ENCODE results near the gene NOL9. TPM values are rescaled to one million over a fixed set of nuclear protein-coding genes. Genes with fewer than 3 reads are reported as not detected.

Gene NOL9
- polyA plus RNA-seq, 6 donors from 2014 or later: 4.1 to 22.3 (median 18.4) TPM

DNA sequence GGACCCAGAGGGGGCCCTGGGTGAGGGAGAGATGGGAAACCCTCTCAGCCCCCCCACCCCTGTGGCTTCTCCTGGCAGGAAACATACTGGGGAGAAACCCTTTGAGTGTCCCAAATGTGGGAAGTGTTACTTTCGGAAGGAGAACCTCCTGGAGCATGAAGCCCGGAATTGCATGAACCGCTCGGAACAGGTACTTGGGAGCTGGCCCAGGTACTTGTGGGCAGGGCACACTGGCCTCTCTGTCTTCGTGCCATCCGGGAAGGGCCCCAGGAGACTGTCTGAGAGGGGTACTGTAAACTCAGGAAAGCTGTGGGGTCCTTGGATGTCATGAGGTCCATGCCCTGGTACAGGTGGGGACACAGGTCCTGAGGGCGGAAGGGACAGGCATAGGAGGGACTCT, 31.5 kb upstream of the NOL9 start:
- no peak overlapping the region for H3K27ac Mint-ChIP-seq

DNA sequence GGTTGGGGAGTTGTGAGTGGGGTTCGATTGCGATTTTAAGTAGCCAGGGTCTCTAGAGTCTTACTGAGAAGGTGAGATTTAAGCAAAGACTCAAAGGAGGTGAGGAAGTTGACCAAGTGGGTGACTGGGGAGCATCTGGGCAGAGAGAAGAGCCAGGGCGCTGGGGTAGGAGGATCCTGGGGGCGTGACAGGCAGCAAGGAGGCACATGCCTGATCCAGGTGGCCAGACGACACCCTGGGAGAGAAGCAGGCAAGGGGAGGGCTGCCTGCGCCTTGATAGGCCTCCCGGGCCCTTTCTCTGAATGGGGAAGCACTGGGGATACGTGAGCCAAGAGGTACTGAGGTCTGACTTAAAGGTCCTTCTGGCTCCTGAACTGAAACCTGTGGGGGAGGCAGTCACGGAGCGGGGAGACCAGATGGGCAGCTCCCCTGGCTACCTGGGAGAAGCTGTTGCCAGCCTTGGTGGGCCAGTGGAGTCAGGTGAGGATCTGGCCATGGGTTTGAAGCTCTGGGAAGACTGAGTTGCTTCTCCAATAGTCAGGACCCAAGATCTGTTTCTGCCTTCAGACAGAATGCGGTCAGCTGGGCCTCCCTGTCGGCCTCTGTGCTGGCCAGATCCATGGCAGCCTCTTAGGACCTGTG, 30.9 kb upstream of the NOL9 start:
- H3K36me3 Mint-ChIP-seq: no peaks in the 10 kb centered on the region
- ATAC-seq (ENCODE audit: low read depth in 2 of 2): no peak
- DNase-seq: no peak
- no peaks in the 10 kb centered on the region for H3K27me3 Mint-ChIP-seq
- H3K4me3 Mint-ChIP-seq: no peak overlapping the region
- H3K9me3 Mint-ChIP-seq: no peaks in the 10 kb centered on the region
- peak overlapping the region in 2 of 6 donors; percentile 24 to 76 for H3K27ac Mint-ChIP-seq
- peaks cover 27 to 42% (median 35%) of the 10 kb centered on the region in 3 donors for H3K4me1 Mint-ChIP-seq

More for the DNA sequence above, 31.5 kb upstream of the NOL9 start:
- Mint-ChIP-seq H3K4me3 (peak overlapping the region in 1 of 8 donors; percentile 22), H3K36me3 (no peaks in the 10 kb centered on the region), H3K9me3 (no peaks in the 10 kb centered on the region), H3K4me1 (peaks cover 22 to 36% (median 33%) of the 10 kb centered on the region in 3 donors), H3K27me3 (no peaks in the 10 kb centered on the region)
- DNase-seq (no peak), ATAC-seq (ENCODE audit: low read depth in 2 of 2) (no peak)

DNA sequence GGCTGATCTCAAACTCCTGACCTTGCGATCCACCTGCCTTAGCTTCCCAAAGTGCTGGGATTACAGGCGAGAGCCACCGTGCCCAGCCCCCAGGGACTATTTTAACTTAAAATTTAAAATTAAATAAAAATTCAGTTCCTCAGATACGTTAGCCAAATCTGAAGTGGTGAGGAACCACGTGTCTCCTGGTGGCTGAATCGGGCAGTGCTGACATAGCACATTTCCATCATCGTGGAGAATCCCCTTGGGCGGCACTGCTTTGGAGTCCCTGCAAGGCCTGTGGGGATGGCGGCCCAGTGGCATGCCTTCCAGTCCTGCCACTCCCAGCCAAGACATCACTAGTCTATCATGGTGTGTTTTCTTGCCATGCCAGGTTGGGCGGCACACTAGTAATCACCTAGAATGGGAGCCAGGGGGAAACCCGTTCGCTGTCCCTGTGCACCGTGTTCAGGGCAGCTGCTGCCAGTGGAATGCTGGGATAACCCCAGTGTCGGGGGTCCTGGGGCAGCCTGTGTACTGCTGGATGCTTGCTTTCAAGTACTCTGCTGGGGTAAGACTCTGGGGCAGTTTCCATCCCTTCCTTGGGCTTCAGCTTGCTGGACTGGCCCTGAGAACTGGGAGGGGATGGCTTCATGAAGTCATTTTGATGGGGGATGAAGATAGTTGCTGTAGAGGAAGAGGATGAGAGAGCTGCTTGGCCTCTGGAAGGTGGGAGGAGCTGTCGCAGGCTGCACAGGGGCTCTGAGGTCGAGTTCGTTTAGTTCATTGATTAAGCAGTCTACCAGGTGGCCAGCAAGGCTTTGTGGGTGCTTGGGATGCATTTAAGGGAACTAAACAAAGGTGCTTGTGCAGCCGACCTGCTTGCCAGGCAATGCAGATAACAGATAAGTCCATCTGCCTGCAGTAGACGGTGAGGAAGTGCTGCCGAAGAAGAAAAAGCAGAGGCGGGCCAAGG, 30.1 kb upstream of the NOL9 start:
- ATAC-seq (ENCODE audit: low read depth in 2 of 2): no peak
- peak overlapping the region in 4 of 6 donors; percentile 24 to 76 (median 44) for H3K27ac Mint-ChIP-seq
- no peaks in the 10 kb centered on the region for H3K9me3 Mint-ChIP-seq
- H3K36me3 Mint-ChIP-seq: no peaks in the 10 kb centered on the region
- no peak for DNase-seq
- peaks cover 27 to 48% (median 40%) of the 10 kb centered on the region in 3 donors for H3K4me1 Mint-ChIP-seq
- H3K4me3 Mint-ChIP-seq: no peak overlapping the region
- H3K27me3 Mint-ChIP-seq: no peaks in the 10 kb centered on the region

DNA sequence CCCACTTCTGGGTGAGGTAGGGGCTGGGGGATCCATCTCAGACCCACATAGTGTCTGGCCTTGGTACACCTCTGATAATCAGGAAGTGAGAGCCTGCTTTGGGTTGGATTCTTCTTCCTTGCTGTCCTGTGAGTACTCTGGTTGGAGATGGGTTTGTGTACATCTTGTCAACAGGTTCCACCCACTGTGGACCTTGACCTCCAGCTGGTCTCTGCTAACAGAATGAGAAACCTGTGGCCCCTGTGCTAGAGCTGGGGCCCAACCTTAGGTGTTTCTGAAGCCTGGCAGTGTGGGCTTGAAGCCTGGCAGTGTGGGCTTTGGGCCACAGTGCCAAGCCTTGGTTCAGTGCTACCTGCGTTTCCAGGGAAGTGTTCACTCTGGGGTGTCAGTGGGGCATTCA, 28.1 kb upstream of the NOL9 start:
- peaks cover 24 to 51% (median 48%) of the 10 kb centered on the region in 3 donors for H3K4me1 Mint-ChIP-seq
- DNase-seq (no peak), ATAC-seq (ENCODE audit: low read depth in 2 of 2) (no peak)
- H3K9me3 Mint-ChIP-seq: no peaks in the 10 kb centered on the region
- H3K36me3 Mint-ChIP-seq: no peaks in the 10 kb centered on the region
- no peaks in the 10 kb centered on the region for H3K27me3 Mint-ChIP-seq
- peak overlapping the region in 5 of 6 donors; percentile 48 to 98 (median 91) for H3K27ac Mint-ChIP-seq
- peak overlapping the region in 7 of 8 donors; percentile 15 to 98 (median 75) for H3K4me3 Mint-ChIP-seq

DNA sequence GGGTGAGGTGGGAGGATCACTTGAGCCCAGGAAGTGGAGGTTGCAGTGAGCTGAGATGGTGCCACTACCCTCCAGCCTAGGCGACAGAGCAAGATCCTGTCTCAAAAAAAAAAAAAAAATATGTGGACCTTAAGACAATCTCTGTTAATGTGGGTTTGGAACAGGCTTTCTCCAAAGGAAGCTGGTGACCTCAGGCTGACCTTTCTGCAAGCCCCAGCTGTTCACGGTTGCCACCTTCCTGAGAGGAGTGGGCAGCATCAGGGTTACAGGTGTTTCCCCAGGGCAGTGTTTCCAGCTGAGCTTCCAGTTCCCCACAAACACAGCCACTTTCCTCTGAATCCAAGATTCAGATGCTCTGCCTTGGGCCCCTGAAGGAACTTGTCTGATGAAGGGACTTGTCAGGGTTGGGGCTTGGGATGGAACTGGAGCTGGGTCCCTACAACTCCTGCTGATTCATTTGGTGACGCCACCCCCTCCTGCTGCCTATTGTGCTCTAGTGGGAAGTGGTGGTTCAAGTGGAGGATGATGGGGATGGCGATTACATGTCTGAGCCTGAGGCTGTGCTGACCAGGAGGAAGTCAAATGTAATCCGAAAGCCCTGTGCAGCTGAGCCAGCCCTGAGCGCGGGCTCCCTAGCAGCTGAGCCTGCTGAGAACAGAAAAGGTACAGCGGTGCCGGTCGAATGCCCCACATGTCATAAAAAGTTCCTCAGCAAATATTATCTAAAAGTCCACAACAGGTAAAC, 27.4 kb upstream of the NOL9 start:
- DNase-seq: no peak
- Mint-ChIP-seq H3K27ac (peak overlapping the region in 5 of 6 donors; percentile 79 to 100 (median 99)), H3K9me3 (no peaks in the 10 kb centered on the region), H3K36me3 (no peaks in the 10 kb centered on the region), H3K27me3 (no peaks in the 10 kb centered on the region), H3K4me3 (peak overlapping the region; percentile 53 to 98 (median 80)), H3K4me1 (peaks cover 24 to 49% (median 48%) of the 10 kb centered on the region in 3 donors)
- ATAC-seq (ENCODE audit: low read depth in 2 of 2): no peak

DNA sequence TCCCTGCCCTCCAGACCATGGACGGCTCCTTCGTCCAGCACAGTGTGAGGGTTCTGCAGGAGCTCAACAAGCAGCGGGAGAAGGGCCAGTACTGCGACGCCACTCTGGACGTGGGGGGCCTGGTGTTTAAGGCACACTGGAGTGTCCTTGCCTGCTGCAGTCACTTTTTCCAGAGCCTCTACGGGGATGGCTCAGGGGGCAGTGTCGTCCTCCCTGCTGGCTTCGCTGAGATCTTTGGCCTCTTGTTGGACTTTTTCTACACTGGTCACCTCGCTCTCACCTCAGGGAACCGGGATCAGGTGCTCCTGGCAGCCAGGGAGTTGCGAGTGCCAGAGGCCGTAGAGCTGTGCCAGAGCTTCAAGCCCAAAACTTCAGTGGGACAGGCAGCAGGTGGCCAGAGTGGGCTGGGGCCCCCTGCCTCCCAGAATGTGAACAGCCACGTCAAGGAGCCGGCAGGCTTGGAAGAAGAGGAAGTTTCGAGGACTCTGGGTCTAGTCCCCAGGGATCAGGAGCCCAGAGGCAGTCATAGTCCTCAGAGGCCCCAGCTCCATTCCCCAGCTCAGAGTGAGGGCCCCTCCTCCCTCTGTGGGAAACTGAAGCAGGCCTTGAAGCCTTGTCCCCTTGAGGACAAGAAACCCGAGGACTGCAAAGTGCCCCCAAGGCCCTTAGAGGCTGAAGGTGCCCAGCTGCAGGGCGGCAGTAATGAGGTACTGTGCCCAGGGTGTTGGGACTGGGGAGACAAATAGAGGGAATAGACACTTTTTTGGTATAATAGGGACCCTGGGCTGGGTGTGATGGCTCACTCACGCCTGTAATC, 26.5 kb upstream of the NOL9 start:
- peak overlapping the region; percentile 97 to 100 (median 98) for H3K27ac Mint-ChIP-seq
- peak overlapping the region; percentile 84 to 99 (median 98) for H3K4me3 Mint-ChIP-seq
- ATAC-seq (ENCODE audit: low read depth in 2 of 2) (no peak), DNase-seq (no peak)
- no peaks in the 10 kb centered on the region for H3K27me3 Mint-ChIP-seq
- peaks cover 24 to 49% (median 48%) of the 10 kb centered on the region in 3 donors for H3K4me1 Mint-ChIP-seq
- no peaks in the 10 kb centered on the region for H3K9me3 Mint-ChIP-seq
- H3K36me3 Mint-ChIP-seq: no peaks in the 10 kb centered on the region

DNA sequence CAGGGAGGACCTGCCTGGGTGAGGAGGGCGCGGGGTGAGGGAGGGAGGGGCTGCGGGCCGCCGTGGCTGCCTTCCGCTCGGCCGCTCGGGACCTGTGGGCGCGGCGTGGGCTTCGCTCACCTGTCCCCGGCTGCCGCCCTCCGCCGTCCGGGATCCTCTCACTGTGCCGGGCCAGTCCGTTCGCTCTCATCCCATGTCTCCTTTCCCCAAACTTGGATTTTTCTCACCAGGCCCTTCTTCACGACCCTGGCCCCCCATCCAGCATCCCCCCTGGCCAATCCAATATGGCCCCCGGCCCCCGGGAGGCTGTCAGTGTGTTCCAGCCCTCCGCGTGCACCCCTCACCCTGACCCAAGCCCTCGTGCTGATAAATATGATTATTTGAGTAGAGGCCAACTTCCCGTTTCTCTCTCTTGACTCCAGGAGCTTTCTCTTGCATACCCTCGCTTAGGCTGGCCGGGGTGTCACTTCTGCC, 25.8 kb upstream of the NOL9 start:
- H3K27ac Mint-ChIP-seq: peak overlapping the region; percentile 97 to 100 (median 98)
- H3K4me1 Mint-ChIP-seq: peaks cover 24 to 49% (median 46%) of the 10 kb centered on the region in 3 donors
- H3K27me3 Mint-ChIP-seq: no peaks in the 10 kb centered on the region
- no peaks in the 10 kb centered on the region for H3K9me3 Mint-ChIP-seq
- DNase-seq: peak; percentile 35
- peak overlapping the region; percentile 84 to 99 (median 98) for H3K4me3 Mint-ChIP-seq
- no peaks in the 10 kb centered on the region for H3K36me3 Mint-ChIP-seq
- peak; percentile 32 to 34 for ATAC-seq (ENCODE audit: low read depth in 2 of 2)

DNA sequence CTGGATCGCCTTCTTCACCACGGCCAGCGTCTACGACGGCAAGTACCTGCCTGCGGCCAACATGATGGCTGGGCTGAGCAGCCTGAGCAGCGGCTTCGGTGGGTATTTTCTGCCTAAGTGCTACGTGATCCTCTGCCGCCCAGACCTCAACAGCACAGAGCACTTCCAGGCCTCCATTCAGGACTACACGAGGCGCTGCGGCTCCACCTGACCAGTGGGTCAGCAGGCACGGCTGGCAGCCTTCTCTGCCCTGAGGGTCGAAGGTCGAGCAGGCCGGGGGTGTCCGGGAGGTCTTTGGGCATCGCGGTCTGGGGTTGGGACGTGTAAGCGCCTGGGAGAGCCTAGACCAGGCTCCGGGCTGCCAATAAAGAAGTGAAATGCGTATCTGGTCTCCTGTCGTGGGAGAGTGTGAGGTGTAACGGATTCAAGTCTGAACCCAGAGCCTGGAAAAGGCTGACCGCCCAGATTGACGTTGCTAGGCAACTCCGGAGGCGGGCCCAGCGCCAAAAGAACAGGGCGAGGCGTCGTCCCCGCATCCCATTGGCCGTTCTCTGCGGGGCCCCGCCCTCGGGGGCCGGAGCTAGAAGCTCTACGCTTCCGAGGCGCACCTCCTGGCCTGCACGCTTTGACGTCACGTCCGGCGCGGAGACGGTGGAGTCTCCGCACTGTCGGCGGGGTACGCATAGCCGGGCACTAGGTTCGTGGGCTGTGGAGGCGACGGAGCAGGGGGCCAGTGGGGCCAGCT, 25.2 kb upstream of the NOL9 start, which contains the start of gene ZBTB48:
ZBTB48 (plus strand) TSS at position 621 of the 745 bp plus-strand sequence. CDS start 616 bp downstream, outside the sequence.
- Mint-ChIP-seq H3K27me3 (no peaks in the 10 kb centered on the region), H3K9me3 (no peaks in the 10 kb centered on the region), H3K27ac (peak within 1 kb of the TSS; percentile 97 to 100 (median 98)), H3K36me3 (no peaks in the 10 kb centered on the region), H3K4me3 (peak within 1 kb of the TSS; percentile 84 to 99 (median 98)), H3K4me1 (peaks cover 22 to 43% (median 40%) of the 10 kb centered on the region in 3 donors)
- ATAC-seq (ENCODE audit: low read depth in 2 of 2) (peak; percentile 96 to 97), DNase-seq (peak; percentile 97)

DNA sequence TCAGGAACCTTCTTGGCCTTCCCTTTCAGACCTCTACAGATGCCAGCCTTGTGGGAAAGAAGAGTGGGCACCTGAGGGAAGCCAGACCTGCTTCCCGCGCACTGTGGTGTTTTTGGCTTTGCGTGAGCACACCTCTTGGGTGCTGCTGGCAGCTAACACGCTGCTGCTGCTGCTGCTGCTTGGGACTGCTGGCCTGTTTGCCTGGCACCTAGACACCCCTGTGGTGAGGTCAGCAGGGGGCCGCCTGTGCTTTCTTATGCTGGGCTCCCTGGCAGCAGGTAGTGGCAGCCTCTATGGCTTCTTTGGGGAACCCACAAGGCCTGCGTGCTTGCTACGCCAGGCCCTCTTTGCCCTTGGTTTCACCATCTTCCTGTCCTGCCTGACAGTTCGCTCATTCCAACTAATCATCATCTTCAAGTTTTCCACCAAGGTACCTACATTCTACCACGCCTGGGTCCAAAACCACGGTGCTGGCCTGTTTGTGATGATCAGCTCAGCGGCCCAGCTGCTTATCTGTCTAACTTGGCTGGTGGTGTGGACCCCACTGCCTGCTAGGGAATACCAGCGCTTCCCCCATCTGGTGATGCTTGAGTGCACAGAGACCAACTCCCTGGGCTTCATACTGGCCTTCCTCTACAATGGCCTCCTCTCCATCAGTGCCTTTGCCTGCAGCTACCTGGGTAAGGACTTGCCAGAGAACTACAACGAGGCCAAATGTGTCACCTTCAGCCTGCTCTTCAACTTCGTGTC, 24.5 kb upstream of the NOL9 start:
- peaks cover 19 to 41% (median 36%) of the 10 kb centered on the region in 3 donors for H3K4me1 Mint-ChIP-seq
- H3K36me3 Mint-ChIP-seq: no peaks in the 10 kb centered on the region
- peak overlapping the region; percentile 97 to 100 (median 98) for H3K27ac Mint-ChIP-seq
- ATAC-seq (ENCODE audit: low read depth in 2 of 2): no peak
- peak overlapping the region; percentile 5 to 99 (median 97) for H3K4me3 Mint-ChIP-seq
- no peak for DNase-seq
- H3K27me3 Mint-ChIP-seq: no peaks in the 10 kb centered on the region
- no peaks in the 10 kb centered on the region for H3K9me3 Mint-ChIP-seq

DNA sequence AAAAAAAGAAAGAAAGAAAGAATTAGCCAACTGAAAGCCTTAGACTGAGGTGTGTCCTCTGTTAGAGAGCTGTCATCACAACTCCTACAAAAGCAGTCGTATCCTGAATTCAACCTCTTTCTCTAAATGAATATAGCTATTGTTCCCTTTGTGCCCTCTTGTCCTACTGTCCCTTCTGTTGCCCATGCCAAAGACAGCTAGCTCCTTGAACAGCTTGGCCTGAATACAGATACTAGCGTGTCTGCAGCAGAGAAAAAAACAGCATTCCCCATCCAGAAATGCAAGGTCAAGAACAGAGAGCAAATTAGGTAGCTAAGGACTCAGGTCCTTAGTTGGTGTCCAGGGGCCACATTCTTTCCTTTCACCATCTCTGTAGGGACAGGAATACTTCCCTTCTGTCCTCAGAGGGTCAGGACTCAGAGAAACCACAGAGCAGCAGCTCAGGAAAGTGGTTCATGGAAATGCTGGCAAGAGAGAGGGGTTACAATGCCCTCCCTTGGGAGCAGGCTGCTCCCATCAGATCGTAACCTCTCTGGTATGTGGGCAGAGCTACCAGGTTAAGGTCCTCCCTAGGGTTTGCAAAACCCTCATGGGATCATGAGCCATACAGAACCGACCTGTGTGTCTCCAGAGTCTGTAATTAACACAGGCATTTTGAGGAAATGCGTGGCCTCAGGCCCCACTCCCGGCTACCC, 23.7 kb upstream of the NOL9 start:
- DNase-seq (no peak), ATAC-seq (ENCODE audit: low read depth in 2 of 2) (no peak)
- Mint-ChIP-seq H3K27ac (peak overlapping the region in 2 of 6 donors; percentile 23 to 75), H3K4me1 (peaks cover 19 to 41% (median 36%) of the 10 kb centered on the region in 3 donors), H3K4me3 (peak overlapping the region in 2 of 8 donors; percentile 25 to 84), H3K36me3 (no peaks in the 10 kb centered on the region), H3K27me3 (peaks cover 0 to 3% (median 2%) of the 10 kb centered on the region in 3 donors), H3K9me3 (no peaks in the 10 kb centered on the region)

DNA sequence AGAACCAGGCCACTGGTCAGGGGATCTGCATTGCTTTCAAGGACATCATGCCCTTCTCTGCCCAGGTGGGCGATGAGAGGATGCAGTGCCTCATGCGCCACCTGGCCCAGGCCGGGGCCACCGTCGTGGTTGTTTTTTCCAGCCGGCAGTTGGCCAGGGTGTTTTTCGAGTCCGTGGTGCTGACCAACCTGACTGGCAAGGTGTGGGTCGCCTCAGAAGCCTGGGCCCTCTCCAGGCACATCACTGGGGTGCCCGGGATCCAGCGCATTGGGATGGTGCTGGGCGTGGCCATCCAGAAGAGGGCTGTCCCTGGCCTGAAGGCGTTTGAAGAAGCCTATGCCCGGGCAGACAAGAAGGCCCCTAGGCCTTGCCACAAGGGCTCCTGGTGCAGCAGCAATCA, 20.5 kb upstream of the NOL9 start:
- no peak overlapping the region for H3K4me3 Mint-ChIP-seq
- H3K27ac Mint-ChIP-seq: no peak overlapping the region
- no peak for DNase-seq

More for the DNA sequence above, 20.5 kb upstream of the NOL9 start:
- Mint-ChIP-seq H3K9me3 (no peaks in the 10 kb centered on the region), H3K36me3 (no peaks in the 10 kb centered on the region), H3K27me3 (peaks cover 5 to 20% (median 15%) of the 10 kb centered on the region in 3 donors), H3K4me1 (peaks cover 0 to 12% (median 11%) of the 10 kb centered on the region in 3 donors)
- ATAC-seq (ENCODE audit: low read depth in 2 of 2): no peak

Measured in naive B cell (primary cell).